Epithelial cell of proximal tubule (primary cell): ENCODE results near the gene SEC22C. TPM values are rescaled to one million over a fixed set of nuclear protein-coding genes. Genes with fewer than 3 reads are reported as not detected.

Experiments
- DNase-seq: peaks from one replicate; pipeline ENCODE4 v3.0.0-alpha.2; 2011; ENCODE audit warnings: low read depth
- H3K4me3 ChIP-seq: 2 replicates; pipeline ENCODE4 v1.5.1; 2011; ENCODE audit warnings: low read depth, mild to moderate bottlenecking, low read length
- CTCF ChIP-seq: conservative IDR thresholded peaks from 2 replicates; pipeline ENCODE4 v1.5.1; 2012; ENCODE audit warnings: low read depth, mild to moderate bottlenecking, low read length
- total RNA-seq: library from RNA; depleted of rRNA; stranded (reverse); fragments of >200 nt; gene quantifications from 2 replicates; pipeline ENCODE4 v1.2.3, GENCODE V29; 2015

The SEC22C gene
- total RNA-seq, result 40.8 and 60.0 TPM in 2 replicates

- peak; percentile 21 for TF ChIP-seq CTCF
- peak within 1 kb of the TSS; percentile 96 for H3K4me3 ChIP-seq
- peak; percentile 46 for DNase-seq
Measured at GRCh38 chr3:42581709-42582473, at the start of gene SEC22C. TSS of gene SEC22C (minus strand) at chr3:42581967. CDS start at chr3:42569046, 12,921 bp downstream.

GRCh38 chr3:42613462-42613861 lies 31.7 kb upstream of the SEC22C start:
- H3K4me3 ChIP-seq, result no peak overlapping the region
- DNase-seq, result no peak
- peak; percentile 51 for TF ChIP-seq CTCF

GRCh38 chr3:42612928-42613327 lies 31.2 kb upstream of the SEC22C start:
- TF ChIP-seq CTCF, result no peak
- no peak for DNase-seq
- no peak overlapping the region for H3K4me3 ChIP-seq

GRCh38 chr3:42612217-42612616 lies 30.4 kb upstream of the SEC22C start:
- no peak for DNase-seq
- H3K4me3 ChIP-seq, result no peak overlapping the region
- no peak for TF ChIP-seq CTCF

GRCh38 chr3:42610976-42611375 lies 29.2 kb upstream of the SEC22C start:
- no peak for TF ChIP-seq CTCF
- H3K4me3 ChIP-seq, result no peak overlapping the region
- no peak for DNase-seq

- no peak for TF ChIP-seq CTCF
- H3K4me3 ChIP-seq, result no peak overlapping the region
Measured at GRCh38 chr3:42608581-42608980, 26.8 kb upstream of the SEC22C start.

GRCh38 chr3:42605546-42606173 lies 23.9 kb upstream of the SEC22C start:
- DNase-seq, result no peak
- no peak for TF ChIP-seq CTCF
- H3K4me3 ChIP-seq, result no peak overlapping the region

More at GRCh38 chr3:42608581-42608980, 26.8 kb upstream of the SEC22C start:
- DNase-seq, result no peak
